Adrenal gland (tissue), 12 donors: ENCODE results near the gene PEPD. TPM values are rescaled to one million over a fixed set of nuclear protein-coding genes. Genes with fewer than 3 reads are reported as not detected.
A peak's percentile ranks its signal among the peaks of the same experiment; 100 is the strongest.

Experiments used
- DNase-seq, 7 donors: peaks; one replicate each; pipeline ENCODE4 v3.0.0-alpha.2; 2019 to 2020
- H3K27ac ChIP-seq, 5 donors: fragments of 200-600 bp; sonication (generic) in 4 of 5; 1 replicate in 3 of 5; 2 replicates in 2 of 5; pipeline versions ENCODE4 v1.5.1 to v1.8.0; 2016 to 2020; ENCODE audit warnings: mild to moderate bottlenecking in 1 of 5
- H3K27me3 ChIP-seq: fragments of 200-600 bp; 2 replicates; pipeline ENCODE4 v1.8.0; 2021
- H3K36me3 ChIP-seq, 2 donors: fragments of 200-600 bp; replicated peaks in 1 of 2; 1 replicate in 1 of 2; 2 replicates in 1 of 2; pipeline versions ENCODE4 v1.5.1 to v1.8.0; 2018 to 2022
- H3K4me1 ChIP-seq, 2 donors: fragments of 200-600 bp; replicated peaks in 1 of 2; 1 replicate in 1 of 2; 2 replicates in 1 of 2; pipeline versions ENCODE4 v1.5.1 to v1.8.0; 2018 to 2021
- H3K4me3 ChIP-seq, 4 donors: fragments of 200-600 bp; sonication (generic) in 3 of 4; one replicate each; pipeline ENCODE4 v1.5.1; 2016 to 2018
- H3K9me3 ChIP-seq, 3 donors: fragments of 200-600 bp; sonication (generic) in 1 of 3; replicated peaks in 1 of 3; 1 replicate in 2 of 3; 2 replicates in 1 of 3; pipeline versions ENCODE4 v1.5.1 to v1.8.0; 2016 to 2021
- POLR2A ChIP-seq, 2 donors: fragments of 450-650 bp; IDR thresholded peaks; one replicate each; pipeline ENCODE4 v1.6.1; 2017; ENCODE audit warnings: antibody characterized with exemption in 2 of 2, mild to moderate bottlenecking in 2 of 2, moderate library complexity in 1 of 2
- WGBS, 4 donors: extraction: QIAGEN DNeasy Blood & Tissue Kit in 2 of 4; methylation state at CpG; one replicate each; pipeline versions ENCODE4 v1.1.5 to v1.1.7; 2013 to 2017; 5-methylcytosine and 5-hydroxymethylcytosine counted together
- intact Hi-C, 2 donors: fragments of 100-400 bp; cut with DNase I; formaldehyde crosslinking; loops; one replicate each; pipeline versions ENCODE4 v1.14.1 to v1.15.0; 2022 to 2023
- polyA plus RNA-seq, 3 donors: library from polyadenylated mRNA; stranded (reverse); fragments of 200-250 nt in 2 of 3; fragments of 350-450 nt in 1 of 3; fragmentation: Illumina TruSeq in 1 of 3; extraction: RNeasy Lipid Tissue Mini Kit (QIAGEN cat#74804) in 1 of 3; gene quantifications; one replicate each; pipeline ENCODE4 v1.2.3, GENCODE V29; 2013 to 2014
- total RNA-seq, 9 donors: library from RNA; depleted of rRNA in 4 of 9; stranded (reverse); fragments of >200 nt in 4 of 9; fragments of 120-200 nt in 1 of 9; fragmentation: NEBNext Ultra II Directional in 1 of 9; extraction: Animal tissue kit (Norgen Biotek cat#: 25700) in 1 of 9; gene quantifications; one replicate each; pipeline versions ENCODE4 v1.1.0 to v1.2.4, GENCODE V29; 2013 to 2023
- TF ChIP-seq, protein P1 (sequence below), 6 experiments: fragments of 450-650 bp in 4 of 6; fragments of 200-600 bp in 2 of 6; sonication (generic) in 1 of 6; IDR thresholded peaks; 1 replicate in 5 of 6; 2 replicates in 1 of 6; pipeline versions ENCODE4 v1.5.1 to v1.8.0; 2016 to 2021; ENCODE audit warnings: antibody characterized with exemption in 6 of 6, mild to moderate bottlenecking in 2 of 6, moderate library complexity in 1 of 6
- donor health status: healthy with polysubstance abuse.
- donor health status: Bipolar disorder and iron deficiency.
- donor health status: DM: yes; HTN: yes; CAD: no.
- donor health status: DM: no; HTN: no; CAD: no.
- donor health status: DM: no; HTN: no; CAD: no.
- donor health status: DM: yes; HTN: yes; CAD: no.

PEPD gene
- total and polyA plus RNA-seq, 12 donors: 24.4 to 311 (median 116) TPM

DNA sequence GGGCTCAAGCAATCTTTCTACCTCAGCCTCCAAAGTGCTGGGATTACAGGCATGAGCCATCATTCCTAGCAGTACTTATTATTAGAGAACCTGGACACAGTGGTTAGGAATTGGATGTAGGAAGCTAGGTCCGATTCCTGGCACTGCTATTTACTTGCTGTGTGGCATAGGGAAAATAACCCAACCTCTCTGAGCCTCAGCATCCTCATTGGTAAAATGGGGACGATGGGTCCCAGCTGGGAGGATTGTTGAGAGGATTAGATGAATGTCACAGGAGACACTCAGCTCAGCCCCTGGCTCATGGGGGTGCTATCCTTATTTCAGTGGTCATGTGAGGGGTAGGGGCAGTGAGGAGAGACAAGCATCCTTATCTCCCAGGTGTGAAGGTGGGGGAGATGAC, 6.8 kb upstream of the PEPD start:
- Histone ChIP-seq H3K36me3 (no peaks in the 10 kb centered on the region), H3K9me3 (no peaks in the 10 kb centered on the region), H3K4me1 (peaks cover 0 to 9% of the 10 kb centered on the region in 2 donors), H3K4me3 (no peak overlapping the region), H3K27ac (no peak overlapping the region), H3K27me3 (no peaks in the 10 kb centered on the region)
- WGBS, 4 donors: 68 to 79% (median 74%) methylated on average over 2 of the region's 2 CpGs
- TF ChIP-seq POLR2A (IDR thresholded peaks at IDR 0.05): no peak
- TF ChIP-seq, protein P1, sequence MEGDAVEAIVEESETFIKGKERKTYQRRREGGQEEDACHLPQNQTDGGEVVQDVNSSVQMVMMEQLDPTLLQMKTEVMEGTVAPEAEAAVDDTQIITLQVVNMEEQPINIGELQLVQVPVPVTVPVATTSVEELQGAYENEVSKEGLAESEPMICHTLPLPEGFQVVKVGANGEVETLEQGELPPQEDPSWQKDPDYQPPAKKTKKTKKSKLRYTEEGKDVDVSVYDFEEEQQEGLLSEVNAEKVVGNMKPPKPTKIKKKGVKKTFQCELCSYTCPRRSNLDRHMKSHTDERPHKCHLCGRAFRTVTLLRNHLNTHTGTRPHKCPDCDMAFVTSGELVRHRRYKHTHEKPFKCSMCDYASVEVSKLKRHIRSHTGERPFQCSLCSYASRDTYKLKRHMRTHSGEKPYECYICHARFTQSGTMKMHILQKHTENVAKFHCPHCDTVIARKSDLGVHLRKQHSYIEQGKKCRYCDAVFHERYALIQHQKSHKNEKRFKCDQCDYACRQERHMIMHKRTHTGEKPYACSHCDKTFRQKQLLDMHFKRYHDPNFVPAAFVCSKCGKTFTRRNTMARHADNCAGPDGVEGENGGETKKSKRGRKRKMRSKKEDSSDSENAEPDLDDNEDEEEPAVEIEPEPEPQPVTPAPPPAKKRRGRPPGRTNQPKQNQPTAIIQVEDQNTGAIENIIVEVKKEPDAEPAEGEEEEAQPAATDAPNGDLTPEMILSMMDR (IDR thresholded peaks at IDR 0.05): no peak
- no peak for DNase-seq
- intact Hi-C loops: no loop called here

- WGBS, 4 donors: 68 to 81% (median 80%) methylated on average over 1 to 2 of the region's 2 CpGs; no CpG with 5 or more reads in 1 of the 4 donors
- Histone ChIP-seq H3K36me3 (no peaks in the 10 kb centered on the region), H3K27me3 (no peaks in the 10 kb centered on the region), H3K4me1 (peaks cover 2 to 12% of the 10 kb centered on the region in 2 donors), H3K27ac (no peak overlapping the region), H3K9me3 (no peaks in the 10 kb centered on the region), H3K4me3 (no peak overlapping the region)
- no peak for DNase-seq
- intact Hi-C loops: no loop called here
- TF ChIP-seq POLR2A (IDR thresholded peaks at IDR 0.05): no peak
- TF ChIP-seq, protein P1 (IDR thresholded peaks at IDR 0.05): no peak
Observed at GRCh38 chr19:33527125-33527524, 5.5 kb upstream of the PEPD start.

DNA sequence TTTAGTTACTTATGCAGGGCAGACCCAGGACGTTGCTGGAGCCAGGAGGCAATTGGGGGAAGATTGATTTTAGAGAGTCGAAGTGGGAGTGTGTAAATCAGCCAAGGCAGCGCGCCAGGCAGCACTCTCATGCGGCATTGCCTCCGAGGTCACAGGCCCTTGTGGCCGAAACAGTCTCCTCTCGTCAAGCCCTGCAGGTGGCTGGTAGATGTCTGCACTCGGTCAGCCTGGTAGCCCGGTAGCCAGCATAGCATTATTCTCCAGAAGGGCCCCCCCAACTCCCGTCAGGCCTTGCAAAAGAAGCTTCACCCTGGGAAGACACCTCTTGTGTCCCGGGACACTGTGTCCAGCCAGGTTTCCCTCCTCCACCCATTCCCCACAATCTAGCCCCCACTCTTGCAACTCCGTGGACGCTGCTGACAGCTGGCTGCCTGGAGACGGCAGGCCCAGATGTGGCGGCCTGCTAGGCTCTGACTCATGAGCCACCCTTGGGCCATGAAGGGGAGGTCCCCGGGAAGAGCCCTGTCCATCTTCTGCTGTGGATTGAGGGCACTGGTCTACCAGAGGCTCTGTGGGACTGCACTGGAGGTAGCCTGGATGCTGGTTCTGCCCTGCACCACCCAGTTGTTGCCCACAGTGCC, 2.6 kb upstream of the PEPD start:
- intact Hi-C loops: no loop called here
- WGBS, 4 donors: 19 to 43% (median 33%) methylated on average over 9 to 17 of the region's 17 CpGs
- DNase-seq: peak; percentile 47 to 88 (median 80)

GRCh38 chr19:33523167-33523566, 1.6 kb upstream of the PEPD start:
- H3K27ac ChIP-seq: no peak overlapping the region
- no peaks in the 10 kb centered on the region for H3K36me3 ChIP-seq
- H3K27me3 ChIP-seq: no peaks in the 10 kb centered on the region
- no peak overlapping the region for H3K4me3 ChIP-seq
- WGBS, 4 donors: 48 to 83% (median 64%) methylated on average over 2 of the region's 2 CpGs; no CpG with 5 or more reads in 1 of the 4 donors
- intact Hi-C loops: no loop called here
- TF ChIP-seq POLR2A (IDR thresholded peaks at IDR 0.05): no peak
- TF ChIP-seq, protein P1 (IDR thresholded peaks at IDR 0.05): no peak
- H3K4me1 ChIP-seq: peaks cover 10 to 23% of the 10 kb centered on the region in 2 donors
- no peaks in the 10 kb centered on the region for H3K9me3 ChIP-seq
- no peak for DNase-seq

More for the DNA sequence above, 2.6 kb upstream of the PEPD start:
- Histone ChIP-seq H3K4me3 (no peak overlapping the region), H3K36me3 (no peaks in the 10 kb centered on the region), H3K27ac (peak overlapping the region in 1 of 5 donors; percentile 44), H3K27me3 (no peaks in the 10 kb centered on the region), H3K4me1 (peaks cover 10 to 23% of the 10 kb centered on the region in 2 donors), H3K9me3 (no peaks in the 10 kb centered on the region)
- no peak for TF ChIP-seq POLR2A (IDR thresholded peaks at IDR 0.05)
- TF ChIP-seq, protein P1 (IDR thresholded peaks at IDR 0.05): peak in 2 of 6 experiments; percentile 5 to 10
